ENCODE data around the gene NIPAL4. TPM values are rescaled to one million over a fixed set of nuclear protein-coding genes. Genes with fewer than 3 reads are reported as not detected.

Gene NIPAL4
- total RNA-seq, 1 experiment from 2014 or later, result 2.7 TPM

DNA sequence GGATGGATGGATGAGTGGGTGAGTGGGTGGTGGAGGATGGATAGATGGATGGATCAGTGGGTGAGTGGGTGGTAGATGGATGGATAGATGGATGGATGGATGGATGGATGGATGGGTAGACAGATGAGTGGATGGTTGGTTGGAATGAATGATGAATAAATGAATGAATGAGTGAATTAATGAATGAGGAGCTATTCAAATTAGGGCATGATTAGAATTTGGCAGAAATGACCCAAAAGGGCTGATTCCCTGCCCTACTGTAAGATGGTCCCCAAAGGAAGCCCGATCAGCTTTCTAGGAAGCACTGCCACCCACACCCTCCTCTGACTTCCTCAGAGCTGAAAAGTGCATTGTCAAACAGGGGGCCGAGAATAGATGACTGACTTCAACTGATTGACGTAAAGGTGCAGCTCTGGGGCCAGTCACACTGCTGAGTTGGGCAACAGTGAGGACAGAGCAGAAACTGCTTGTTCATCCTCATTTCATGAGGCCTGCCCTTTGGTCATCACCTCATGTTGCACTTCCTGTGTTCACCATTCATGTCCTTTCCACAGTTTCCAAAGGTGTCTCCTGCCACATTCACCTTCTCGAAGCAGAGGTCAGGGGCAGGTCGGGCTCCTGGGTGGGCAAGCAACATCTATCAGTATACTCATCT is 34.3 kb downstream of the NIPAL4 start:
- Mint-ChIP-seq H3K4me1 (ENCODE audit: low read depth, unreplicated experiment) (no peaks in the 10 kb centered on the region), H3K9me3 (ENCODE audit: low read depth, unreplicated experiment) (peaks cover 3% of the 10 kb centered on the region), H3K4me3 (ENCODE audit: low read depth, unreplicated experiment) (no peak overlapping the region), H3K27ac (ENCODE audit: unreplicated experiment) (no peak overlapping the region), H3K36me3 (ENCODE audit: insufficient read depth, unreplicated experiment) (no peaks in the 10 kb centered on the region), H3K27me3 (ENCODE audit: unreplicated experiment) (no peaks in the 10 kb centered on the region)
- TF ChIP-seq, protein P1, sequence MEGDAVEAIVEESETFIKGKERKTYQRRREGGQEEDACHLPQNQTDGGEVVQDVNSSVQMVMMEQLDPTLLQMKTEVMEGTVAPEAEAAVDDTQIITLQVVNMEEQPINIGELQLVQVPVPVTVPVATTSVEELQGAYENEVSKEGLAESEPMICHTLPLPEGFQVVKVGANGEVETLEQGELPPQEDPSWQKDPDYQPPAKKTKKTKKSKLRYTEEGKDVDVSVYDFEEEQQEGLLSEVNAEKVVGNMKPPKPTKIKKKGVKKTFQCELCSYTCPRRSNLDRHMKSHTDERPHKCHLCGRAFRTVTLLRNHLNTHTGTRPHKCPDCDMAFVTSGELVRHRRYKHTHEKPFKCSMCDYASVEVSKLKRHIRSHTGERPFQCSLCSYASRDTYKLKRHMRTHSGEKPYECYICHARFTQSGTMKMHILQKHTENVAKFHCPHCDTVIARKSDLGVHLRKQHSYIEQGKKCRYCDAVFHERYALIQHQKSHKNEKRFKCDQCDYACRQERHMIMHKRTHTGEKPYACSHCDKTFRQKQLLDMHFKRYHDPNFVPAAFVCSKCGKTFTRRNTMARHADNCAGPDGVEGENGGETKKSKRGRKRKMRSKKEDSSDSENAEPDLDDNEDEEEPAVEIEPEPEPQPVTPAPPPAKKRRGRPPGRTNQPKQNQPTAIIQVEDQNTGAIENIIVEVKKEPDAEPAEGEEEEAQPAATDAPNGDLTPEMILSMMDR (IDR thresholded peaks at IDR 0.05; ENCODE audit: unreplicated experiment), result no peak
- BruUV-seq (replicated peaks), result no TSS peak
- CTCF ChIA-PET, result no interaction called here
- intact Hi-C loops (cut with micrococcal nuclease; ENCODE audit: unreplicated experiment), result no loop called here
- DNase-seq, result no peak

DNA sequence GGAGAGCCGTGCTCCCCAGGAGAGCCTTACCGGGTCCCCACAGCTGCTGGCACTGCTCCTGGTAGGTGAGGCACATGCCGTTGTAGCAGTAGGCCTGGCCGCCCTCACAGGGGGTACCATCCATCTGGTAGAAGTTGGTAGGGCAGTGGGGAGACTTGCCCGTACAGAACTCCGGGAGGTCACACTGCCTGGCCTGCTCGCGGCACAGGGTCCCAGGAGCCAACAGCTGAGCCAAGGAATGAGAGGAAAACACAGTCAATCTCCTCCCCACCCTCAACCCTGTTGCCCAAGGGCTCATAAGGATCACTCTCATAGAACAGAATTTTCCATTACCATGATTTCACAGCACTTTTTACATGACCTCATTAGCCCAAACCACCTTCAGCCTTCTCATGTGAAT is 36.9 kb downstream of the NIPAL4 start:
- CTCF ChIA-PET, result interaction anchor here (0.5 kb wide), 1 partner anchor 34 kb away, joined by 3 read pairs; no protein-coding TSS in a partner anchor
- no peaks in the 10 kb centered on the region for H3K4me1 Mint-ChIP-seq (ENCODE audit: low read depth, unreplicated experiment)
- no peak for DNase-seq
- no peak overlapping the region for H3K27ac Mint-ChIP-seq (ENCODE audit: unreplicated experiment)
- H3K9me3 Mint-ChIP-seq (ENCODE audit: low read depth, unreplicated experiment), result peaks cover 3% of the 10 kb centered on the region
- peaks cover 5% of the 10 kb centered on the region for H3K36me3 Mint-ChIP-seq (ENCODE audit: insufficient read depth, unreplicated experiment)
- H3K4me3 Mint-ChIP-seq (ENCODE audit: low read depth, unreplicated experiment), result no peak overlapping the region
- TF ChIP-seq, protein P1 (IDR thresholded peaks at IDR 0.05; ENCODE audit: unreplicated experiment), result no peak
- BruUV-seq (replicated peaks), result no TSS peak
- H3K27me3 Mint-ChIP-seq (ENCODE audit: unreplicated experiment), result no peaks in the 10 kb centered on the region
- intact Hi-C loops (cut with micrococcal nuclease; ENCODE audit: unreplicated experiment), result no loop called here

DNA sequence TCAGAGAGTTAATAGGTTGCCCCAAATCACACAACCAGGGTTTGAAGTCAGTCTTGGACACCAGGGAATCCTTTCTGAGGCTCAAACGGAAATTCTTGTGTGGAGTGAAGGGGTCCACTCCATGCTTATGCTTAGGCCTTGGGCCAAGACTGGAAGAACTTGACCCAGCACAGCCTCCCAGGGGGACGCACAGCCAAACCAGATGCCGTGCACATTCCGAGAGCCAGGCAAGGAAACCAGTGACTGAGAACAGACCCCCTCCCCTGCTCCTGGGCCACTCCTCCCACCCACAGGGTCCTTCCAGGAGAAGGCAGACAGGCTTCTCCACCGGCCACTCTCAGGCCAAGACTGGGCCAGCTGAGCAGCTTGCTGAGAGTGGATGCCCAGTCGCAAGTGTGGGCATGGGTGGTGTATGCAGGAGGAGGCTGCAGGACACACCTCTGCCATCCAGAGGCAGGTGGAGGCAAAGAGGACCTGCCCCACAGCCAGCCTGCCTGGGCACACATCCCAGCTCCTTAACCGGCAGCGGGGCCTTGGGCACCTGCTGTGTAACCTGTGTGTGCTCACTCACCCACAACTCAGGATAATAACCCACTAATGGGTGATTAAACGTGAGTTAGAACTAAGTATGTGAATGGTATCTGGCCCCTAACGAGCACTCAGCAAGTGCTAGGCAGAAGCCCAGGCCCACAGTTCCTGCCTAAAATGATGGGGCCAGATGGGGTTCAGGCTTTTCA is 38.0 kb downstream of the NIPAL4 start:
- no peak for DNase-seq
- peaks cover 3% of the 10 kb centered on the region for H3K9me3 Mint-ChIP-seq (ENCODE audit: low read depth, unreplicated experiment)
- TF ChIP-seq, protein P1 (IDR thresholded peaks at IDR 0.05; ENCODE audit: unreplicated experiment), result no peak
- H3K27ac Mint-ChIP-seq (ENCODE audit: unreplicated experiment), result no peak overlapping the region
- H3K36me3 Mint-ChIP-seq (ENCODE audit: insufficient read depth, unreplicated experiment), result peaks cover 5% of the 10 kb centered on the region
- BruUV-seq (replicated peaks), result no TSS peak
- no peak overlapping the region for H3K4me3 Mint-ChIP-seq (ENCODE audit: low read depth, unreplicated experiment)
- no peaks in the 10 kb centered on the region for H3K27me3 Mint-ChIP-seq (ENCODE audit: unreplicated experiment)
- H3K4me1 Mint-ChIP-seq (ENCODE audit: low read depth, unreplicated experiment), result no peaks in the 10 kb centered on the region
- CTCF ChIA-PET, result no interaction called here
- intact Hi-C loops (cut with micrococcal nuclease; ENCODE audit: unreplicated experiment), result no loop called here

DNA sequence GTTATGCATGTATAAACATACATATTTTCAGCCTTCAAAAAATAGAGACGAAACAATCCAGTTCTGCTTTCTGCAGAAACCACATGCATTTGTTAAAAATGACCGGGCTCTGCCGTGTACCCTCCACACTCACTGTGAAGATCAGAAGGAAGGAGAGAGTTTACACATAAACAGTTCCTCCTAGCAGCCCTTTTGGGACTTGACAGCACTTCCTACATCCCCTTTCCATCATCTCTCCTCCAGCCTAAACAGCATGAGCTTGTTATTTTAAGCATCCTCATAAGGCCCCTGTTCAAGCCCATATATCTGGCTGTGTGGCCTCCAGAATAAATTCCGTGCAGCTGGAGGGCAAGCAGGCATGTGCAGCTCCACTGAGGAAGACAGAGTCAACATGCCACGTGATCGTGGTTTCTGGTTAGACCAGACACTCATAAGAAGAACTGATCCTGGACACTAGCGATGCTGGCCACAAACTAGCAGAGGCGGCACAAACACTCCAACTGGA is 42.2 kb downstream of the NIPAL4 start:
- H3K9me3 Mint-ChIP-seq (ENCODE audit: low read depth, unreplicated experiment), result no peaks in the 10 kb centered on the region
- no peak overlapping the region for H3K4me3 Mint-ChIP-seq (ENCODE audit: low read depth, unreplicated experiment)
- no peak for DNase-seq
- intact Hi-C loops (cut with micrococcal nuclease; ENCODE audit: unreplicated experiment), result no loop called here
- peaks cover 5% of the 10 kb centered on the region for H3K36me3 Mint-ChIP-seq (ENCODE audit: insufficient read depth, unreplicated experiment)
- H3K27ac Mint-ChIP-seq (ENCODE audit: unreplicated experiment), result no peak overlapping the region
- BruUV-seq (replicated peaks), result no TSS peak
- peaks cover 8% of the 10 kb centered on the region for H3K4me1 Mint-ChIP-seq (ENCODE audit: low read depth, unreplicated experiment)
- TF ChIP-seq, protein P1 (IDR thresholded peaks at IDR 0.05; ENCODE audit: unreplicated experiment), result no peak
- H3K27me3 Mint-ChIP-seq (ENCODE audit: unreplicated experiment), result no peaks in the 10 kb centered on the region
- CTCF ChIA-PET, result no interaction called here

Data from Calu3 (cell line).